Measurements from ENCODE around the gene BLM. TPM values are rescaled to one million over a fixed set of nuclear protein-coding genes. Genes with fewer than 3 reads are reported as not detected.

Gene BLM
- total RNA-seq, 1 donor from 2014 or later, result 3.7 TPM

GRCh38 chr15:90705212-90705611 lies 11.9 kb upstream of the BLM start:
- Histone ChIP-seq H3K27me3 (ENCODE audit: insufficient read depth, low read length) (no peaks in the 10 kb centered on the region), H3K27ac (ENCODE audit: low read depth, low read length) (no peak overlapping the region), H3K4me3 (ENCODE audit: insufficient read depth, low read depth, low read length) (no peak overlapping the region), H3K9ac (ENCODE audit: low read length) (no peak overlapping the region), H3K79me2 (ENCODE audit: insufficient read depth, low read length) (no peaks in the 10 kb centered on the region), H2AFZ (ENCODE audit: low read depth, low read length) (no peak overlapping the region), H3K4me2 (ENCODE audit: low read length) (no peak overlapping the region), H3K4me1 (ENCODE audit: insufficient read depth, low read length) (no peaks in the 10 kb centered on the region), H3K9me3 (ENCODE audit: insufficient read depth, low read depth, low read length) (no peaks in the 10 kb centered on the region), H3K36me3 (ENCODE audit: insufficient read depth, low read length) (no peaks in the 10 kb centered on the region), H4K20me1 (ENCODE audit: insufficient read depth, low read length) (no peaks in the 10 kb centered on the region)
- no peak for TF ChIP-seq CTCF (IDR thresholded peaks at IDR 0.05; ENCODE audit: insufficient read depth, low read depth, low read length)
- TF ChIP-seq EZH2 (IDR thresholded peaks at IDR 0.05; ENCODE audit: insufficient read depth, low read length), result no peak
- FAIRE-seq (no peak), DNase-seq (ENCODE audit: low read depth) (no peak)
- no peak overlapping the region for H3K27ac Mint-ChIP-seq (ENCODE audit: unreplicated experiment)
- peaks cover 2% of the 10 kb centered on the region for H3K36me3 Mint-ChIP-seq (ENCODE audit: low read depth, unreplicated experiment)
- H3K27me3 Mint-ChIP-seq (ENCODE audit: low read depth, unreplicated experiment), result peaks cover 4% of the 10 kb centered on the region
- no peaks in the 10 kb centered on the region for H3K4me1 Mint-ChIP-seq (ENCODE audit: low read depth, unreplicated experiment)
- peaks cover 2% of the 10 kb centered on the region for H3K9me3 Mint-ChIP-seq (ENCODE audit: unreplicated experiment)
- H3K4me3 Mint-ChIP-seq (ENCODE audit: unreplicated experiment), result no peak overlapping the region

GRCh38 chr15:90706394-90707327 lies 10.5 kb upstream of the BLM start:
- Histone ChIP-seq H3K4me2 (ENCODE audit: low read length) (no peak overlapping the region), H4K20me1 (ENCODE audit: insufficient read depth, low read length) (no peaks in the 10 kb centered on the region), H3K9me3 (ENCODE audit: insufficient read depth, low read depth, low read length) (no peaks in the 10 kb centered on the region), H3K9ac (ENCODE audit: low read length) (no peak overlapping the region), H3K36me3 (ENCODE audit: insufficient read depth, low read length) (no peaks in the 10 kb centered on the region), H3K4me3 (ENCODE audit: insufficient read depth, low read depth, low read length) (no peak overlapping the region), H3K27ac (ENCODE audit: low read depth, low read length) (no peak overlapping the region), H3K27me3 (ENCODE audit: insufficient read depth, low read length) (no peaks in the 10 kb centered on the region), H3K4me1 (ENCODE audit: insufficient read depth, low read length) (no peaks in the 10 kb centered on the region), H2AFZ (ENCODE audit: low read depth, low read length) (no peak overlapping the region), H3K79me2 (ENCODE audit: insufficient read depth, low read length) (no peaks in the 10 kb centered on the region)
- FAIRE-seq, result no peak
- no peak overlapping the region for H3K27ac Mint-ChIP-seq (ENCODE audit: unreplicated experiment)
- no peaks in the 10 kb centered on the region for H3K4me1 Mint-ChIP-seq (ENCODE audit: low read depth, unreplicated experiment)
- peaks cover 2% of the 10 kb centered on the region for H3K9me3 Mint-ChIP-seq (ENCODE audit: unreplicated experiment)
- H3K27me3 Mint-ChIP-seq (ENCODE audit: low read depth, unreplicated experiment), result no peaks in the 10 kb centered on the region
- TF ChIP-seq CTCF (IDR thresholded peaks at IDR 0.05; ENCODE audit: insufficient read depth, low read depth, low read length), result no peak
- no peak for TF ChIP-seq EZH2 (IDR thresholded peaks at IDR 0.05; ENCODE audit: insufficient read depth, low read length)
- peaks cover 2% of the 10 kb centered on the region for H3K36me3 Mint-ChIP-seq (ENCODE audit: low read depth, unreplicated experiment)
- no peak overlapping the region for H3K4me3 Mint-ChIP-seq (ENCODE audit: unreplicated experiment)
- no peak for DNase-seq (ENCODE audit: low read depth)

- peaks cover 2% of the 10 kb centered on the region for H3K9me3 Mint-ChIP-seq (ENCODE audit: unreplicated experiment)
Observed at GRCh38 chr15:90707489-90707888, 9.7 kb upstream of the BLM start.

More at GRCh38 chr15:90707489-90707888, 9.7 kb upstream of the BLM start:
- H3K27me3 Mint-ChIP-seq (ENCODE audit: low read depth, unreplicated experiment), result no peaks in the 10 kb centered on the region
- Histone ChIP-seq H3K4me3 (ENCODE audit: insufficient read depth, low read depth, low read length) (no peak overlapping the region), H3K27ac (ENCODE audit: low read depth, low read length) (no peak overlapping the region), H3K4me2 (ENCODE audit: low read length) (no peak overlapping the region), H3K27me3 (ENCODE audit: insufficient read depth, low read length) (no peaks in the 10 kb centered on the region), H3K9me3 (ENCODE audit: insufficient read depth, low read depth, low read length) (no peaks in the 10 kb centered on the region), H3K36me3 (ENCODE audit: insufficient read depth, low read length) (no peaks in the 10 kb centered on the region), H3K4me1 (ENCODE audit: insufficient read depth, low read length) (no peaks in the 10 kb centered on the region), H4K20me1 (ENCODE audit: insufficient read depth, low read length) (no peaks in the 10 kb centered on the region), H3K79me2 (ENCODE audit: insufficient read depth, low read length) (no peaks in the 10 kb centered on the region), H3K9ac (ENCODE audit: low read length) (no peak overlapping the region), H2AFZ (ENCODE audit: low read depth, low read length) (no peak overlapping the region)
- no peaks in the 10 kb centered on the region for H3K4me1 Mint-ChIP-seq (ENCODE audit: low read depth, unreplicated experiment)
- DNase-seq (ENCODE audit: low read depth) (no peak), FAIRE-seq (no peak)
- H3K4me3 Mint-ChIP-seq (ENCODE audit: unreplicated experiment), result no peak overlapping the region
- H3K27ac Mint-ChIP-seq (ENCODE audit: unreplicated experiment), result no peak overlapping the region
- H3K36me3 Mint-ChIP-seq (ENCODE audit: low read depth, unreplicated experiment), result peaks cover 2% of the 10 kb centered on the region
- TF ChIP-seq EZH2 (IDR thresholded peaks at IDR 0.05; ENCODE audit: insufficient read depth, low read length) (no peak), CTCF (IDR thresholded peaks at IDR 0.05; ENCODE audit: insufficient read depth, low read depth, low read length) (no peak)

All from astrocyte (in vitro differentiated cells and primary cell).